Subcutaneous abdominal adipose tissue (tissue), 5 donors: ENCODE data around the gene EIF3L.

Experiments used
- H3K27ac ChIP-seq: one replicate; pipeline ENCODE4 v1.7.0; 2013; ENCODE audit warnings: low read depth, mild to moderate bottlenecking, inconsistent platforms, low read length, moderate library complexity
- H3K27me3 ChIP-seq, 5 donors: one replicate each; pipeline ENCODE4 v1.7.0; 2013; ENCODE audit warnings: low read length in 5 of 5, inconsistent platforms in 1 of 5; ENCODE audit not compliant: control insufficient read depth in 5 of 5, insufficient read depth in 4 of 5
- H3K36me3 ChIP-seq, 5 donors: one replicate each; pipeline ENCODE4 v1.7.0; 2013; ENCODE audit warnings: low read length in 5 of 5; ENCODE audit not compliant: control insufficient read depth in 5 of 5, insufficient read depth in 5 of 5
- H3K4me1 ChIP-seq, 5 donors: one replicate each; pipeline ENCODE4 v1.7.0; 2013; ENCODE audit warnings: low read length in 5 of 5, mild to moderate bottlenecking in 3 of 5, moderate library complexity in 1 of 5; ENCODE audit not compliant: control insufficient read depth in 5 of 5, insufficient read depth in 5 of 5
- H3K4me3 ChIP-seq, 5 donors: one replicate each; pipeline ENCODE4 v1.7.0; 2013; ENCODE audit warnings: low read length in 5 of 5, low read depth in 1 of 5
- H3K9ac ChIP-seq, 5 donors: one replicate each; pipeline ENCODE4 v1.7.0; 2013; ENCODE audit warnings: low read length in 5 of 5, mild to moderate bottlenecking in 4 of 5, moderate library complexity in 3 of 5
- H3K9me3 ChIP-seq, 5 donors: one replicate each; pipeline ENCODE4 v1.7.0; 2013; ENCODE audit warnings: low read length in 5 of 5; ENCODE audit not compliant: control insufficient read depth in 5 of 5
- donor health status: healthy.
- donor health status: healthy.
- donor health status: healthy.
- donor health status: healthy.
- donor health status: healthy.

Gene EIF3L

DNA sequence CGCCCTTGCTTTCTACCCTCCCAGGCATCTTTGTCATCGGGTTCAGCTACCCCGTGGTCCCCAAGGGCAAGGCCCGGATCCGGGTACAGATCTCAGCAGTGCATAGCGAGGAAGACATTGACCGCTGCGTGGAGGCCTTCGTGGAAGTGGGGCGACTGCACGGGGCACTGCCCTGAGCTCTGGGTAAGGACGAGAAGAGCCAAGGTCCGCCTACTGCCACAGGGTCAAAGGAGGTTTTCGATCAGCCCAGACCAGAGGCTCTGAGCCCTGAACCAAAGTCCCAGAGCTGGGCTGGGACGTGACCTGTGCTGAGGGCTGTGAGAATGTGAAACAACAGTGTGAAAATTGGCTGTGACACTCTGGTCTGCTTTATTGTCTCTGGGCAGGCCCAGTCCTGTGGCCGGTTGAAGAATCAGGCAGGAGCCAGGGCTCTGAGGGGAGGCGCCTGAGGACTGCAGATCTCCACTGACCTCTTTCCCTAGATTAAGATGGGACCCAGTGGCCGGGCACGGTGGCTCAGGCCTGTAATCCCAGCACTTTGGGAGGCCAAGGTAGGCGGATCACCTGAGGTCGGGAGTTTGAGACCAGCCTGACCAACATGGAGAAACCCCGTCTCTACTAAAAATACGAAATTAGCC, 32.6 kb upstream of the EIF3L start:
- H3K36me3 ChIP-seq, result peaks cover 0 to 7% (median 0%) of the 10 kb centered on the region in 5 donors
- H3K9ac ChIP-seq, result no peak overlapping the region
- no peak overlapping the region for H3K4me3 ChIP-seq
- H3K9me3 ChIP-seq, result no peaks in the 10 kb centered on the region
- peaks cover 4 to 13% (median 10%) of the 10 kb centered on the region in 5 donors for H3K27me3 ChIP-seq
- H3K4me1 ChIP-seq, result peaks cover 1 to 20% (median 19%) of the 10 kb centered on the region in 5 donors
- no peak overlapping the region for H3K27ac ChIP-seq

- no peak overlapping the region for H3K27ac ChIP-seq
- peaks cover 0 to 7% (median 0%) of the 10 kb centered on the region in 5 donors for H3K36me3 ChIP-seq
- peak overlapping the region in 4 of 5 donors; percentile 31 to 67 (median 53) for H3K9ac ChIP-seq
- peak overlapping the region; percentile 36 to 61 (median 54) for H3K4me3 ChIP-seq
- peaks cover 1 to 20% (median 19%) of the 10 kb centered on the region in 5 donors for H3K4me1 ChIP-seq
- no peaks in the 10 kb centered on the region for H3K9me3 ChIP-seq
- peaks cover 14 to 24% (median 21%) of the 10 kb centered on the region in 5 donors for H3K27me3 ChIP-seq
Measured at GRCh38 chr22:37817705-37818408, 31.4 kb upstream of the EIF3L start.

DNA sequence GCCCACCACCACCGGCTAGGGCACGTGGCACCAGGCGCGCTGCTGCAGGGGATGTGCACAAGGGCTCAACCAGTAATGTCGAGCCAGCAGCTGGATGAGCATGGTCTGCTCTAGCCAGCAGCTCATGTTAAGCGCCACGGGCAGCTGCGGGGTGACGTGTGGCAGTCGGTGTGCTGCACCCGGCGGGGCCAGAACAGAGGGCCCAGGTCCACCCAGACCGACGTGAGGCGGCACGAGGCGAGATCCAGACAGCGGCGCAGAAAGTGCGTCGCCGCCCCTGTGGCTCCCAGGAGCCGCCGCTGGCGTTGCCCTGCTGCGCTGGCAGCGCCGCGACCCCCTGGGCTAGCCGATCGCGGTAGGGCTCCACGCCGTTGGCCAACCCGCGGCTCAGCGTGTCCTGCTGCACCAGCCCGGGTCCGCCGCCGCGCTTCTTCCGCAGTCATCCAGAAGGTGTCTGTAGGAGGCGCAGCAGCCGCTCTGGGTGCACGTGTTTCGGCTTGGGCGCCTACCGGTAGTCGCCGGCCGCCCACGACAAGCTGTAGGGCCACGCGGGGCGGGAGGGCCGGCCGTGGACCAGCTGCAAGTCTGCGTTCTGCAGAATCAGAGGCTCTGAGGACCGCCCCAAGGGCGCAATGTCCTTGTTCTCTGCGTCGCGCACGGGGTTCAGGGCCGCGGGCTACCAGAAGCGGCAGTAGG, 30.7 kb upstream of the EIF3L start:
- peaks cover 21 to 31% (median 28%) of the 10 kb centered on the region in 5 donors for H3K27me3 ChIP-seq

DNA sequence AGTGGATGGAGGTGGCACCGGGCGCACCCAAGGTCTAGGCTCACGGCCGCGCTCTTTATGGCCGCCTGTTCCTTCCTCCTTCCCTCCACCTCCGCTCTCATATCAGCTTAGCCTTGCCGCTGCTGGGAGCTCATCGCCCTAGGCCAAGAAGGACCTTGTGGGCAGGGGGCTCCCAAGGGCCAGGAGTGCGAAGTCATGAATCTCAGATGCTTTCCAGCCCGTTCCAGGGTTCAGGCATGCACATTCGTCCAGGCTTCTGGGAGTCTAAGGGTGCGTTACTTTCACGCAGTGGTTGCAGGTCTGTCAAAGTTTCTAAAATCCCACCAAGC, 30.1 kb upstream of the EIF3L start:
- peak overlapping the region in 4 of 5 donors; percentile 27 to 61 (median 56) for H3K4me3 ChIP-seq
- H3K27ac ChIP-seq, result no peak overlapping the region
- H3K27me3 ChIP-seq, result peaks cover 22 to 34% (median 29%) of the 10 kb centered on the region in 5 donors
- H3K36me3 ChIP-seq, result peaks cover 0 to 7% (median 0%) of the 10 kb centered on the region in 5 donors
- peak overlapping the region in 1 of 5 donors; percentile 54 for H3K9ac ChIP-seq
- H3K9me3 ChIP-seq, result no peaks in the 10 kb centered on the region
- peaks cover 1 to 20% (median 19%) of the 10 kb centered on the region in 5 donors for H3K4me1 ChIP-seq

More for the DNA sequence above, 30.7 kb upstream of the EIF3L start:
- Histone ChIP-seq H3K27ac (no peak overlapping the region), H3K4me1 (peaks cover 1 to 20% (median 19%) of the 10 kb centered on the region in 5 donors), H3K4me3 (peak overlapping the region in 4 of 5 donors; percentile 51 to 61 (median 56)), H3K9me3 (no peaks in the 10 kb centered on the region), H3K36me3 (peaks cover 0 to 7% (median 0%) of the 10 kb centered on the region in 5 donors), H3K9ac (peak overlapping the region in 1 of 5 donors; percentile 54)

- H3K4me3 ChIP-seq, result no peak overlapping the region
- no peaks in the 10 kb centered on the region for H3K9me3 ChIP-seq
- H3K27ac ChIP-seq, result no peak overlapping the region
- peaks cover 1 to 30% (median 19%) of the 10 kb centered on the region in 5 donors for H3K4me1 ChIP-seq
- H3K36me3 ChIP-seq, result no peaks in the 10 kb centered on the region
- no peak overlapping the region for H3K9ac ChIP-seq
- peaks cover 26 to 35% (median 31%) of the 10 kb centered on the region in 5 donors for H3K27me3 ChIP-seq
Measured at GRCh38 chr22:37820350-37820749, 28.9 kb upstream of the EIF3L start.

- no peak overlapping the region for H3K27ac ChIP-seq
- H3K4me3 ChIP-seq, result no peak overlapping the region
- no peaks in the 10 kb centered on the region for H3K9me3 ChIP-seq
- no peaks in the 10 kb centered on the region for H3K36me3 ChIP-seq
- H3K4me1 ChIP-seq, result peaks cover 1 to 36% (median 21%) of the 10 kb centered on the region in 5 donors
- no peak overlapping the region for H3K9ac ChIP-seq
- H3K27me3 ChIP-seq, result peaks cover 26 to 35% (median 31%) of the 10 kb centered on the region in 5 donors
Measured at GRCh38 chr22:37822079-37822833, 27.0 kb upstream of the EIF3L start.

DNA sequence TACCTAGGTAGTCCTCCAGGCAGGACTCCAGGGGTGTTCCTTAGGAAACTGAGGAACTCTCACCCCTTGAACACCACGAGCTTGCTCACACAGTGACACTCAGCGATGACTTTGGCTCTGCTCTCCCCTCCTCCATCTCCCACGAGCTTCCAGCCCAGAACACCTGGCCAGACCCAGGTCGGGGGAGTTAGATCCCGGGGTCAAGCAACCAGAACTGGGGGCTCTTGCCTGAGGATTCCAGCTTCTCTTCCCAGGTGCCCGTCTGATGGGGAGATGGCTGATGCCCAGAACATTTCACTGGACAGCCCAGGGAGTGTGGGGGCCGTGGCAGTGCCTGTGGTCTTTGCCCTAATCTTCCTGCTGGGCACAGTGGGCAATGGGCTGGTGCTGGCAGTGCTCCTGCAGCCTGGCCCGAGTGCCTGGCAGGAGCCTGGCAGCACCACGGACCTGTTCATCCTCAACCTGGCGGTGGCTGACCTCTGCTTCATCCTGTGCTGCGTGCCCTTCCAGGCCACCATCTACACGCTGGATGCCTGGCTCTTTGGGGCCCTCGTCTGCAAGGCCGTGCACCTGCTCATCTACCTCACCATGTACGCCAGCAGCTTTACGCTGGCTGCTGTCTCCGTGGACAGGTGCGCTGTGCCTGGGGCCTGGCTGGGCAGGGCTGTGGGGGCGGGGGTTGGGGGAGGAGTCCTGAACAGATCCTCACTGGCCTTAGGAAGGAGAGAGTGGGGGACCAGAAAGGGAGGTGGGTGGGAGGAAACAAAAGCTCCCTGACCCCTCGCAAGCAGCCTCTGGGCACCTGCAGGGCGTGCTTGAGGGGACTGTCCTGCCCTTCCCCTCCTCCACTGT, 25.9 kb upstream of the EIF3L start, which contains the start of gene GALR3:
GALR3 (plus strand) TSS at position 249 of the 852 bp plus-strand sequence; CDS start at position 274, 25 bp downstream.
- Histone ChIP-seq H3K36me3 (peaks cover 0 to 3% (median 0%) of the 10 kb centered on the region in 5 donors), H3K9me3 (no peaks in the 10 kb centered on the region), H3K4me1 (peaks cover 0 to 26% (median 12%) of the 10 kb centered on the region in 5 donors), H3K9ac (no peak within 1 kb of the TSS), H3K4me3 (no peak within 1 kb of the TSS), H3K27me3 (peaks cover 26 to 35% (median 31%) of the 10 kb centered on the region in 5 donors), H3K27ac (no peak within 1 kb of the TSS)

GRCh38 chr22:37824674-37825641, 24.3 kb upstream of the EIF3L start:
- H3K9me3 ChIP-seq, result no peaks in the 10 kb centered on the region
- H3K4me3 ChIP-seq, result peak overlapping the region in 4 of 5 donors; percentile 6 to 49 (median 43)
- H3K36me3 ChIP-seq, result peaks cover 0 to 15% (median 11%) of the 10 kb centered on the region in 5 donors
- peaks cover 0 to 18% (median 3%) of the 10 kb centered on the region in 5 donors for H3K4me1 ChIP-seq
- H3K27me3 ChIP-seq, result peaks cover 22 to 30% (median 26%) of the 10 kb centered on the region in 5 donors
- H3K27ac ChIP-seq, result no peak overlapping the region
- H3K9ac ChIP-seq, result no peak overlapping the region
